Spleen (tissue), 11 donors: ENCODE data around the gene EPHB1. TPM values are rescaled to one million over a fixed set of nuclear protein-coding genes. Genes with fewer than 3 reads are reported as not detected.
"Not testable (repeated sequence)": the region's sequence is repeated elsewhere in the genome, so short reads cannot be mapped to it uniquely, and the experiment has no call there.

Experiments
- DNase-seq: peaks from one replicate; pipeline ENCODE4 v3.0.0-alpha.2; 2020
- H3K27ac ChIP-seq, 8 donors: fragments of 200-600 bp; sonication (generic) in 7 of 8; 1 replicate in 4 of 8; 2 replicates in 4 of 8; pipeline versions ENCODE4 v1.5.0 to v1.8.0; 2016 to 2021; ENCODE audit warnings: inconsistent platforms in 4 of 8, mild to moderate bottlenecking in 4 of 8, moderate library complexity in 1 of 8
- H3K27me3 ChIP-seq, 7 donors: fragments of 200-600 bp; sonication (generic) in 6 of 7; replicated peaks in 1 of 7; 1 replicate in 4 of 7; 2 replicates in 3 of 7; pipeline versions ENCODE4 v1.5.0 to v1.8.0; 2016 to 2021; ENCODE audit warnings: inconsistent platforms in 3 of 7, mild to moderate bottlenecking in 1 of 7
- H3K36me3 ChIP-seq, 6 donors: fragments of 200-600 bp; sonication (generic) in 5 of 6; 1 replicate in 4 of 6; 2 replicates in 2 of 6; pipeline versions ENCODE4 v1.5.0 to v1.8.0; 2016 to 2021; ENCODE audit warnings: inconsistent platforms in 2 of 6
- H3K4me1 ChIP-seq, 6 donors: fragments of 200-600 bp; sonication (generic) in 5 of 6; 1 replicate in 3 of 6; 2 replicates in 3 of 6; pipeline versions ENCODE4 v1.5.0 to v1.8.0; 2016 to 2021; ENCODE audit warnings: inconsistent platforms in 3 of 6
- H3K4me3 ChIP-seq, 8 donors: fragments of 200-600 bp; sonication (generic) in 7 of 8; 1 replicate in 4 of 8; 2 replicates in 4 of 8; pipeline versions ENCODE4 v1.5.0 to v1.8.0; 2016 to 2021; ENCODE audit warnings: inconsistent platforms in 4 of 8, mild to moderate bottlenecking in 4 of 8, moderate library complexity in 2 of 8
- H3K9me3 ChIP-seq, 8 donors: fragments of 200-600 bp; sonication (generic) in 7 of 8; 1 replicate in 4 of 8; 2 replicates in 4 of 8; pipeline versions ENCODE4 v1.5.0 to v1.8.0; 2016 to 2021; ENCODE audit warnings: inconsistent platforms in 4 of 8
- POLR2A ChIP-seq, 3 donors: fragments of 450-650 bp; IDR thresholded peaks; one replicate each; pipeline ENCODE4 v1.5.1; 2017; ENCODE audit warnings: antibody characterized with exemption in 3 of 3, mild to moderate bottlenecking in 1 of 3
- POLR2AphosphoS5 ChIP-seq, 3 donors: sonication (generic); formaldehyde crosslinking; IDR thresholded peaks; one replicate each; pipeline ENCODE4 v1.5.1; 2017; ENCODE audit warnings: antibody characterized with exemption in 3 of 3
- WGBS, 5 donors: extraction: QIAGEN DNeasy Blood & Tissue Kit in 3 of 5; methylation state at CpG; one replicate each; pipeline versions ENCODE4 v1.1.5 to v1.1.7; 2013 to 2018; 5-methylcytosine and 5-hydroxymethylcytosine counted together
- intact Hi-C: fragments of 100-400 bp; cut with DNase I; formaldehyde crosslinking; loops from one replicate; pipeline ENCODE4 v1.15.0; 2023; ENCODE audit warnings: low total_unique reads
- polyA plus RNA-seq, 3 donors: library from polyadenylated mRNA; stranded (reverse); fragments of 200-250 nt; gene quantifications; one replicate each; pipeline ENCODE4 v1.2.1, GENCODE V29; 2013
- total RNA-seq, 7 donors: library from RNA; depleted of rRNA in 3 of 7; stranded (reverse); fragments of >200 nt in 3 of 7; fragmentation: NEBNext Ultra II Directional in 4 of 7; extraction: Animal tissue kit (Norgen Biotek cat#: 25700) in 4 of 7; gene quantifications; one replicate each; pipeline versions ENCODE4 v1.1.0 to v1.2.1, GENCODE V29; 2016 to 2021
- TF ChIP-seq, protein P1 (sequence below), 11 experiments: fragments of 200-600 bp in 7 of 11; fragments of 450-650 bp in 4 of 11; sonication (generic) in 4 of 11; IDR thresholded peaks in 8 of 11; conservative IDR thresholded peaks in 3 of 11; 1 replicate in 7 of 11; 2 replicates in 4 of 11; pipeline versions ENCODE4 v1.4.0 to v1.8.0; 2016 to 2021; ENCODE audit warnings: antibody characterized with exemption in 11 of 11, inconsistent platforms in 4 of 11, mild to moderate bottlenecking in 1 of 11
- donor health status: healthy with polysubstance abuse.
- donor health status: DM: no; HTN: no; CAD: no; lungs with moderate emphysema.
- donor health status: DM: no; HTN: no; CAD: no.
- donor health status: Bipolar disorder and iron deficiency.
- donor health status: healthy.
- donor health status: DM: no; HTN: no; CAD: no.
- donor health status: DM: yes; HTN: yes; CAD: no.

EPHB1 gene
- total and polyA plus RNA-seq, 10 donors: 0.20 to 14.0 (median 3.0) TPM

DNA sequence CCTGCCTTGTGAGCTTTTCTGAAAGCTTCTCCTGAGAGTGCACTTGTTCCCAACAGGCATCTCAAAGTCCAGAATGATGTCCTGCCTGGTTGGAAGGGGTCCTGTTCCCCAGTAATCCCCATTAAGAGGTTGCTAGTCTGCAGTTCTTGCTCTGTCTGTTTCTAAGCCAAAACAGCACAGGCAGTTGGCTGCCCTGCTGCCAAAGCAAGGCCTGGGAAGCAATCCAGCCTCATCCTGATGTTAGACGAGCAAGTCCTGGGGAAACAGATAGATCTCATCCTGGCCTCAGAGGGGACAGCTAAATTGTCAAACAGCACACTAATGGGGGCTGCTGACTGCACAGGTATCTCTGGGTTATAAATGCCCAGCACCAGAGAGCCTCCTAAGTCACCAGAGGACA, 198.0 kb downstream of the EPHB1 start:
- Histone ChIP-seq H3K4me3 (no peak overlapping the region), H3K36me3 (no peaks in the 10 kb centered on the region), H3K27ac (no peak overlapping the region), H3K9me3 (no peaks in the 10 kb centered on the region), H3K4me1 (no peaks in the 10 kb centered on the region), H3K27me3 (no peaks in the 10 kb centered on the region)
- 71 to 91% (median 81%) methylated on average over 1 of the region's 1 CpG; no CpG with 5 or more reads in 1 of the 5 donors for WGBS, 5 donors
- intact Hi-C loops: no loop called here
- no peak for TF ChIP-seq POLR2AphosphoS5 (IDR thresholded peaks at IDR 0.05)
- TF ChIP-seq, protein P1, sequence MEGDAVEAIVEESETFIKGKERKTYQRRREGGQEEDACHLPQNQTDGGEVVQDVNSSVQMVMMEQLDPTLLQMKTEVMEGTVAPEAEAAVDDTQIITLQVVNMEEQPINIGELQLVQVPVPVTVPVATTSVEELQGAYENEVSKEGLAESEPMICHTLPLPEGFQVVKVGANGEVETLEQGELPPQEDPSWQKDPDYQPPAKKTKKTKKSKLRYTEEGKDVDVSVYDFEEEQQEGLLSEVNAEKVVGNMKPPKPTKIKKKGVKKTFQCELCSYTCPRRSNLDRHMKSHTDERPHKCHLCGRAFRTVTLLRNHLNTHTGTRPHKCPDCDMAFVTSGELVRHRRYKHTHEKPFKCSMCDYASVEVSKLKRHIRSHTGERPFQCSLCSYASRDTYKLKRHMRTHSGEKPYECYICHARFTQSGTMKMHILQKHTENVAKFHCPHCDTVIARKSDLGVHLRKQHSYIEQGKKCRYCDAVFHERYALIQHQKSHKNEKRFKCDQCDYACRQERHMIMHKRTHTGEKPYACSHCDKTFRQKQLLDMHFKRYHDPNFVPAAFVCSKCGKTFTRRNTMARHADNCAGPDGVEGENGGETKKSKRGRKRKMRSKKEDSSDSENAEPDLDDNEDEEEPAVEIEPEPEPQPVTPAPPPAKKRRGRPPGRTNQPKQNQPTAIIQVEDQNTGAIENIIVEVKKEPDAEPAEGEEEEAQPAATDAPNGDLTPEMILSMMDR (IDR thresholded peaks at IDR 0.05 in 8 of 11, conservative IDR thresholded peaks at IDR 0.05 in 3 of 11): no peak
- no peak for TF ChIP-seq POLR2A (IDR thresholded peaks at IDR 0.05)
- DNase-seq: no peak

DNA sequence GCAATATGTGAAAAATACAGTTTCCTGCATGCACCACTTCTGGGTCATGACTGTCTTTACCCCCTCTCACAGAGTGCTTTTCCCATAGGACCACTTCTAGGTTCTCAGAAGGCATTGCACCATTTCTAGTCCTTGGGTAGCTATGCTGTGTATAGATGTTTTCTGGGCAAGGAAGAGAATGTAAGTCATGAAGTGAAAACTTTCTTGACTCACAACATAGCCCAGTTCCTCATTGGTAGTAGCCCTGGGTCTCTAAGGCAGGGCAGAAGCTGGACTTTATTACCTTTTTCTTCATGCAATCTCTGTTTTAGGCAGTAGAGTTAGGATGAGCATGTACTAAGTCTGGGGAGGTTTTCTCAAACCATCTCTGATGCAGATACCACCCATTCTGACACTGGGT, 203.1 kb downstream of the EPHB1 start:
- H3K4me3 ChIP-seq: no peak overlapping the region
- H3K27me3 ChIP-seq: no peaks in the 10 kb centered on the region
- no peak overlapping the region for H3K27ac ChIP-seq
- no peaks in the 10 kb centered on the region for H3K4me1 ChIP-seq
- TF ChIP-seq POLR2AphosphoS5 (IDR thresholded peaks at IDR 0.05) (no peak), POLR2A (IDR thresholded peaks at IDR 0.05) (no peak)
- TF ChIP-seq, protein P1 (IDR thresholded peaks at IDR 0.05 in 8 of 11, conservative IDR thresholded peaks at IDR 0.05 in 3 of 11): no peak
- intact Hi-C loops: no loop called here
- no peaks in the 10 kb centered on the region for H3K36me3 ChIP-seq
- H3K9me3 ChIP-seq: no peaks in the 10 kb centered on the region
- DNase-seq: no peak

DNA sequence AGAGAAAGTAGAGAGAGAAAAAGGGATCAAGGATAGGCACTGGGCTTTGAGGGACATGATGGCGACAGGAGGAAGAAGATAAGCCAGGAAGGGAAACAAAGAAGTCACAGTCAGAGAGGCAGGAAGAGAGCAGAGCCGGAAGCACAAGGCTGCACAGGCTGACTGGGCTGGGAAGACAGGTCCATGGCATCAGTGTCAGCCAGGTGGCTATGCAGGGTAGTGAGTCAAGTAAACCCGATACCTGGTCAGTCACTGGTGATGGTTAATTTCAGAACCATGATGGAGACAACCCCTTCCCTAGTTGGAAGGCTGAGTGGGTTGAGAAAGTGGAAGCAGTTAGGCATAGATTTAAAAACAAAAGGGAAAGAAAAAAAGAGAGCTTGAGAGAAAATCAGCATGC, 203.8 kb downstream of the EPHB1 start:
- TF ChIP-seq POLR2A (IDR thresholded peaks at IDR 0.05) (no peak), POLR2AphosphoS5 (IDR thresholded peaks at IDR 0.05) (no peak)
- TF ChIP-seq, protein P1 (IDR thresholded peaks at IDR 0.05 in 8 of 11, conservative IDR thresholded peaks at IDR 0.05 in 3 of 11): no peak
- peaks cover 0 to 3% (median 0%) of the 10 kb centered on the region in 8 donors for H3K9me3 ChIP-seq
- H3K4me3 ChIP-seq: no peak overlapping the region
- intact Hi-C loops: no loop called here
- no peak overlapping the region for H3K27ac ChIP-seq
- H3K4me1 ChIP-seq: no peaks in the 10 kb centered on the region
- DNase-seq: no peak
- no peaks in the 10 kb centered on the region for H3K36me3 ChIP-seq
- WGBS, 5 donors: 45 to 66% (median 54%) methylated on average over 3 of the region's 3 CpGs
- H3K27me3 ChIP-seq: no peaks in the 10 kb centered on the region

DNA sequence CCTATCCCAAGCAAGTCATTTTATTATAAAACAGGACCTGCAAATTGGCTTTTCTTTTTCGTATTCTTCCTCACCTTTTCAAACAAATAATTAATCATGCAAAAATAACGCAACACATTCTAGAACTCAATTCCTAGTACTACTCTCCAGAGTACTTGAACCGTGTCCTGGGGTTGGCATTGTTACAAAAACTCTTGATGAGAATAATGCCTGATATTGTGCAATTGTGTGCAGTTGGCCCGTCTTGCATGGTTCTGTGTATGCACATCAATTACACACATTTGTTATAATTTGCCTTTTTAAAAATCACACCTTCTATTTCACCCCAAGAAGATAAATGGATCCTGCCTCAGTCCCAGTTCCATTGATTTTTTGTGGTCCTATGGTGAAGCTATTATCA, 205.4 kb downstream of the EPHB1 start:
- intact Hi-C loops: no loop called here
- WGBS, 5 donors: 73 to 82% (median 76%) methylated on average over 4 of the region's 4 CpGs
- Histone ChIP-seq H3K4me1 (no peaks in the 10 kb centered on the region), H3K36me3 (no peaks in the 10 kb centered on the region), H3K27me3 (no peaks in the 10 kb centered on the region), H3K27ac (no peak overlapping the region), H3K4me3 (no peak overlapping the region), H3K9me3 (peaks cover 0 to 3% (median 0%) of the 10 kb centered on the region in 8 donors)
- DNase-seq: no peak
- no peak for TF ChIP-seq POLR2A (IDR thresholded peaks at IDR 0.05)
- TF ChIP-seq POLR2AphosphoS5 (IDR thresholded peaks at IDR 0.05): no peak
- TF ChIP-seq, protein P1 (IDR thresholded peaks at IDR 0.05 in 8 of 11, conservative IDR thresholded peaks at IDR 0.05 in 3 of 11): no peak

DNA sequence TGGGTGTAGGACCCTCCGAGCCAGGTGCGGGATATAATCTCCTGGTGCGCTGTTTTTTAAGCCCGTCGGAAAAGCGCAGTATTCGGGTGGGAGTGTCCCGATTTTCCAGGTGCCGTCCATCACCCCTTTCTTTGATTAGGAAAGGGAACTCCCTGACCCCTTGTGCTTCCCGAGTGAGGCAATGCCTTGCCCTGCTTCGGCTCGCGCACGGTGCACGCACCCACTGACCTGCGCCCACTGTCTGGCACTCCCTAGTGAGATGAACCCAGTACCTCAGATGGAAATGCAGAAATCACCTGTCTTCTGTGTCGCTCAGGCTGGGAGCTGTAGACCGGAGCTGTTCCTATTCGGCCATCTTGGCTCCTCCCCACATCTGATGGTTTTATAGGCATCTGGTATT, 210.6 kb downstream of the EPHB1 start:
- DNase-seq, H3K4me1 ChIP-seq, H3K36me3 ChIP-seq: not testable (repeated sequence)

More for the DNA sequence above, 210.6 kb downstream of the EPHB1 start:
- H3K27ac ChIP-seq, H3K27me3 ChIP-seq, intact Hi-C loops, H3K9me3 ChIP-seq, H3K4me3 ChIP-seq: not testable (repeated sequence)
- WGBS, 5 donors: 92 to 97% (median 94%) methylated on average over 10 to 19 of the region's 19 CpGs
